Left forelimb (tissue), 1 donor: ENCODE results near the gene EXOG.
"Not testable (repeated sequence)": the region's sequence is repeated elsewhere in the genome, so short reads cannot be mapped to it uniquely, and the experiment has no call there.

Experiments used
- DNase-seq: peaks from one replicate; pipeline ENCODE4 v3.0.0-alpha.2; 2018; ENCODE audit warnings: low spot score

The EXOG gene

DNA sequence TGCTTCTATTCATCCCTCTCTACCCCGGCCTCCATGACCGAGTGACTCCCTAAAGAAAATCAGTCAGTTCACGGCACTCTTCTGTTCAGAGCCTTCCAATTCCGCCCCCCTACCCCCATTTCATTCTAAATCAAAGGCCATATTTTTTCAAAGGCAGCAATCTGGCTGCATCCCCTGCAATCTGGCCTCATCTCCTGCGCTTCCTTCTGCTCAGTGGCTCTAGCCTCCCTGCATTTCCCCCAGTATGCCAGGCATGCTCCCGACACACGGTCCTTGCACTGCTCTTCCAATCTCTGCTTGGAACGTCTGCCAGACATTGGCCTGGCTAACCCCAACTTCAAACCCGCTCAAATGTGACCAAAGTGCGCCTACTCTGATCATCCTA lies 67.7 kb downstream of the EXOG start:
- DNase-seq: no peak

DNA sequence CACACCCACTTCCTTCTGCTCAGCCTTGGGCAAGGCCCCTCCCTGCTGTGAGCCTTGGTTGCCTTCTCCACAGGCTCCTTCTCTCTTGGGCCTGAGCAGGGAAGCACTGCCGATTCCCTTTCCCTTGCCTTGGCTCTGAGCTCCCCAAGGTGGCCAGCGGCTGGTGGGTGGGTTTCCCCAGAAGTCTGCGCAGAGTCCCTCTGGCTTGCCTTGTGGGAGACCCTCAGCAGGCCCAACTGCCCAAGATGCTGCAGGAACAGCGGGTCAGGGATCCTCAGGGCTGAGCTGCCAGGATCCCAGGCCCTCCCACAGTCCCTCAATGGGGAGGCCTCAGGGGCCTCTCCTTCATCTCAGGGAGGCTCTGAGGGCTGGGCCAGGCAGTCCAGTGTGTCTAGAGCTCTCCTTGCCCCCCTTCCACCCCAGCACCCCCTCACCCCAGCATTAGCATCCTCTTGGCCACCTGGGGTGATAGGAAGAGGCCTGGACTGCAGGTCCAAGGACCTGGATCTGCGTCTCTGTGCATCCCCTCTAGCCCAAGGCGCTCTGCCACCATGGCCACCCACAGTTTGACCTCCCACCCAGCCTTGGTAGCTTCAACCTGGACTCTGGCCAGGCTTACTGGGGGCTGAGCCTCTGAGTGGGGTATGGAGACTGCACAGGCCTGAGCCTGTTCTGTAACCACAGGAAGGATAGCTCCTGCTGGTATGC lies 68.6 kb downstream of the EXOG start:
- DNase-seq: peak; percentile 25

DNA sequence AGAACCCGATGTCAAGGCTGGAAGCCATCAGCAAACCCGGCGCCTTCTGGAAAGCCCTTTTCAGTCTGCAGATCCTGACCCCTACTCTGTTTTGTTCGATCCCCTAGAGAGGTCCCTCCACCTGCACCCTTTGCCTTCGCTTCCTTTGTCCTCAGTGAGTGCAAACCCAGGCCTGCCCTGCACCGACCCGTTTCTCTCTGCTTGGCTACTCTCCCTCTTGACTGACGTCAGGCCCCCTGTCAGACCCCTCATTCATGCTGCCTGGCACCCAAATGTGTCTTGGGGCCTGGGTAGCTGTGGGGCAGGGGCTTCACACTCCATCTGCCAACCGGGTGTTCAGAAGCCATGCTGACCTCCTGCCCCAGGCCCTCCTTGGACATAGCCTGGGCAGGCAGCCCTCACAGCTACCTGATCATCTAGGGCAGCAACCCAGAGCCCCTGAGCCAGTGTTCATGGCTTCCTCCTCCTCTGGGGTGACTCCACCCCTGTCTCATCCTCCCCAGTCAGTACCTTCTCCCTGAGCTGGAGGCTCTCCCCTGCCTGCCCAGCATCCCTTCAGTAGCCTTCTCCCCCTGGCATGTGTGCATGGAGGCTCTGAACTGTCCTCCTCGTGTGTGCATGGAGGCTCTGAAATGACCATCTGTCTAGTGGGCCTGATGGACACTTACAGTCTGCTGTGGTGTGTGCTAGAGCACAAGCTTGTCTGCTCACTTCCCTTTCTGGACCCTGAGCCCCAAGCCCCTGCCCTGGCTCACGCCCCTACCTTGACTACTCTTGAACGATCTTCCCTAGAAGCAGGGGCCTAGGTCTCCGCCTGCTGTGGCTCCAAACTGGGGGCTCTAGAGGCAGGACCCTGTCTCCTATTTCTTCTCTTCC lies 69.4 kb downstream of the EXOG start:
- peak; percentile 38 for DNase-seq

DNA sequence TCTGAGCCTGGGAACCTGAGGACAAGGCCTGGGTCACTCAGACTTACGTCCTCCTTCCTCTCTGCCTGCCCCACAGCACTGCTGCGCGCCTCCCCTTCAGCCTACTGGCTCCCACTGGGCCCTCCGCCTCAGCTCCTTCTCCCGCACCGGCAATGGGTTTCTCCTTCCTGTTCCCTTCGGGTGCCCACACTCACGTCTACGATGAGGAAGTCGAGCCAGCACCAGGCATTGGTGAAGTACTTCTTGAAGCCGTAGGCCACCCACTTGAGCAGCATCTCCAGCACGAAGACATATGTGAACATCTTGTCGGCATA lies 70.0 kb downstream of the EXOG start:
- DNase-seq: peak; percentile 49

DNA sequence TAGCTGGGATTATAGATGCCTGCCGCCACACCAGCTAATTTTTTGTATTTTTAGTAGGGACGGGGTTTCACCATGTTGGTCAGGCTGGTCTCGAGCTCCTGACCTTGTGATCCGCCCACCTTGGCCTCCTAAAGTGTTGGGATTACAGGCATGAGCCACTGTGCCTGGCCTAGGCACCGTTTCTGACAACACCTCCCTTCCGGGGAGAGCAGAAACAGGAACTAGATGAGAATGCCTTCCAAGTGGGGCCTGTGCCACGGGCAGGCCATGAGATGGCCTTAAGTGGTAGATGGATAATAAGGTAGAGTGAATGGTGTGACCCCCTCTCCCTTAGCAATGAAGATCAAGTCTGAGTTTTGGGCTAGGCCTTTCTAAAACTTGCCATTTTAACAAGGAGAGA lies 70.7 kb downstream of the EXOG start:
- DNase-seq: not testable (repeated sequence)

DNA sequence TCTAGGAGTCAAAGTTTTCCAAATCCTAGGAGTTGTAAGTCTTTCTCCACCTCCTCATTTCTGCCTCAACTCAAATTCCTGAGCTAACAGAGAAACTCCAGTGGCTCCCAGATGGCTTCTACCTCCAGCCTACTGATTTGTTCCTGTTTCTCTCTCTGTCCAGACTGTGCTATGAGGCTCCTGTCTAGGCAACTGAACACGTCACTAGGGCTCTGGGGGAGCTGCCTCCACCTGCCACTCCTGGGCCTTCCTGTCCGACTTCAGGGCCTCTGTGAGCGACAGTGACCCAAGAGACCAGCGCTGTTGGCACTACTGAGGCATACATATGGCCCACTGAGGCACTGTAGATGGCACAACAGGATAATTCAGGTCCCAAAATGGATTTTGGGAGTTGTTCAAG lies 71.4 kb downstream of the EXOG start:
- DNase-seq: no peak

DNA sequence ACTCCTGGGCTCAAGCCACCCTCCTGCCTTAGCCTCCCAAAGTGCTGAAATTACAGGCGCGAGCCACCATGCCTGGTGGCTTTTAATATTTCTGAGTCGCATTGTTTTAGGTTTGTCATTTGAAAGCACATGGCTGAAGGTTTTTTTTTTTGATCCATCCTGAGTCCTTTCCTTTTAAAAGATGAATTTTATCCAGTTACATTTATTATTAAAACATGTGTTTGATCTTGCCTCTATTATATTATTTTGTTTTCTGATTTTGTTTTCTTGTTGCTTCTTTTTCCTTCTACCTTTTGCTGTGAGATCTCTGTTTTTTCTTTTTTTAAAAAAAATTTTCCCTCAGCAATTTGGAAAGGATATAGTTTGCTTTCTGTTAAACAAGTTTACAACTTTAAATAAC lies 77.0 kb downstream of the EXOG start:
- no peak for DNase-seq

DNA sequence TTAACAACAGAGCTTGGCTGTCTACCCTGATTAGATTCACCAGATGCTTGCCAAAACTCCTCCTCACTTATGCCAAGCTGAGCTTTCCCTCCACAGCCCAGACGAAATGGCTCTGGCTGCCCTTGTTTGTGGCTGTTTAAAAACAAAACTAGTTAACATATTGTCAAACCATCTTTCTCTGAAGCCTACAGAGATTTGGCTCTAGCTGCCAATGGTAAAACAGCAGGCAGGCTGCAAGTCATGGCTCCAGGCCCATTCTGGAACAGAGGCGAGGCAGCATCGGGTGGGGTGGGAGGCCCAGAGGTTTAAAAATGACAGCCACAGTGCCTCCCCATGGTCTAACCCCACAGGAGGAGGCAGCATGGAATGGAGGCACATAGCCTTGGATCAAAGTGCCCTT lies 77.4 kb downstream of the EXOG start:
- DNase-seq: no peak

DNA sequence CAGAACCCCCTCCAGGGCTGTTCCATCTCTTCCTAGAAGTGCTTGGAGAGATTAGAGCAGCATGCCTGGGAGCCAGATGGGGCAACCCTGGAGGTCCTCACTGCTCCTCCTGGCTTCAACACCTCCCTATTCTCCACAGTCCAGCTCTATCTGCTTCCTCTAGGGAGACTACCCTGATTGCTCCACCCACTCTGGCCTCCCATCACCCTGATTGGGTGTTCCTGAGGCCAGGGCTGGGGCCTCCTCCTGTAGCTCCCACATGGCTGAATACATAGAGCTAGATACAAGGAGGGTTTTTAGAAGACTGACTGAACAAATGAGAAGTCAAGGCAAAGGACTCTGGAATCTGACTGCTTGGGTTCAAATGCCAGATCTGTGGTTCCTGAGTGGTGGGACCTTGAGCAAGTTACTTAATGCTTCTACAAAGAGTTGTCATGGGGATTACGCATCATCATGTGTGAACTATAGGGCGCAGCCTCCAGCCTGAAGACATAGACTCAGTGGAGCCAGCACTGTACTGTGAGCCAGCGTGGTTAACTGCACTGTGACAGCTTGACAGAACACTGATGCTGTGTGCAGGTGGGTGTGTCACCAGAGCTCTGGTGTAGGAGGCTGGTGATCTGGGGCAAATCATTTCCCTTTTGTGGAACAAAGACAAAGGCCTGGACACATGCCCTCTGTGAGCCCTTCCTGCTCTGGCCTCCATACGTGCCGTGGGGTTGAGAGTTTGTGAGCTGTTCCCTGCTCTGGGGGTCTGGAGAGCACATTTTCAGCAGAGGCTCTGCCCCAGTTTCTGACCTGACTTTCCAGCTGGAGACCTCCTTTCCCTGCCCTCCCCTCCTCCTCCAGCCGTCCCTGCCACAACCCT lies 78.5 kb downstream of the EXOG start:
- DNase-seq: peak; percentile 46

DNA sequence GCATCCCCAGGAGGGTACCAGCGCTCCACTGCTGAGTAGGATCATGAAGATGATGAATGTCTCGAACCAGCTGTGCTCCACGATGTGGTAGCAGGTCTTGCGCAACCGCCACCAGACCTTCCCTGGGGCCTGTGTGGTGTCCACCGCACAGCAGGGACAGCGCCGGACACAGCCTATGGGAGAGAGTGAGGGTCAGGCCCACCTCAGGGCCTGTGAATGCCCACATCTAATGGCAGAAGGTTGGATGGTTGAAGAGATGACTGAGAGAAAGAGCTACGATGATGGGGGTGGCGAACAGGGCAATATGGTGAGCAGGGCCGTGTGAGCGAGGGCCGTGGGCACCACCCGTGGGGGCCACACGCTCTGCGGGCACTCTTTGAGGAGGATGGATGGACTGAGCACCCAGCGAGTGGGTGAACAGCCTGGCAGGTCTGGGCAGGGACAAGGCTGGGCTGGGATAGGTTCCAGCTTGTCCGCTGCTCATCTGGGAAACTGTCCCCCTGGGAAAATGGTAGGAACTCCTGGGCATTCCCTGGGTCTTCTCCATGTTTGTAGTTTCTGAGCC lies 79.2 kb downstream of the EXOG start:
- DNase-seq: no peak
